LNCaP clone FGC (cell line): ENCODE data around the gene MAP3K15.
A peak's percentile ranks its signal among the peaks of the same experiment; 100 is the strongest.

Experiments used
- DNase-seq: peaks from one replicate; pipeline ENCODE4 v3.0.0-alpha.2; 2011; ENCODE audit warnings: low read depth
- H3K4me3 ChIP-seq: 2 replicates; pipeline ENCODE4 v1.5.1; 2011; ENCODE audit warnings: mild to moderate bottlenecking, low read depth, low read length, control low read depth
- TF ChIP-seq, protein P1 (sequence below): IDR thresholded peaks from 2 replicates; pipeline ENCODE4 v1.5.1; 2012; ENCODE audit warnings: mild to moderate bottlenecking; ENCODE audit not compliant: control insufficient read depth, insufficient read depth; ENCODE audit errors: extremely low read depth

MAP3K15 gene, protein sequence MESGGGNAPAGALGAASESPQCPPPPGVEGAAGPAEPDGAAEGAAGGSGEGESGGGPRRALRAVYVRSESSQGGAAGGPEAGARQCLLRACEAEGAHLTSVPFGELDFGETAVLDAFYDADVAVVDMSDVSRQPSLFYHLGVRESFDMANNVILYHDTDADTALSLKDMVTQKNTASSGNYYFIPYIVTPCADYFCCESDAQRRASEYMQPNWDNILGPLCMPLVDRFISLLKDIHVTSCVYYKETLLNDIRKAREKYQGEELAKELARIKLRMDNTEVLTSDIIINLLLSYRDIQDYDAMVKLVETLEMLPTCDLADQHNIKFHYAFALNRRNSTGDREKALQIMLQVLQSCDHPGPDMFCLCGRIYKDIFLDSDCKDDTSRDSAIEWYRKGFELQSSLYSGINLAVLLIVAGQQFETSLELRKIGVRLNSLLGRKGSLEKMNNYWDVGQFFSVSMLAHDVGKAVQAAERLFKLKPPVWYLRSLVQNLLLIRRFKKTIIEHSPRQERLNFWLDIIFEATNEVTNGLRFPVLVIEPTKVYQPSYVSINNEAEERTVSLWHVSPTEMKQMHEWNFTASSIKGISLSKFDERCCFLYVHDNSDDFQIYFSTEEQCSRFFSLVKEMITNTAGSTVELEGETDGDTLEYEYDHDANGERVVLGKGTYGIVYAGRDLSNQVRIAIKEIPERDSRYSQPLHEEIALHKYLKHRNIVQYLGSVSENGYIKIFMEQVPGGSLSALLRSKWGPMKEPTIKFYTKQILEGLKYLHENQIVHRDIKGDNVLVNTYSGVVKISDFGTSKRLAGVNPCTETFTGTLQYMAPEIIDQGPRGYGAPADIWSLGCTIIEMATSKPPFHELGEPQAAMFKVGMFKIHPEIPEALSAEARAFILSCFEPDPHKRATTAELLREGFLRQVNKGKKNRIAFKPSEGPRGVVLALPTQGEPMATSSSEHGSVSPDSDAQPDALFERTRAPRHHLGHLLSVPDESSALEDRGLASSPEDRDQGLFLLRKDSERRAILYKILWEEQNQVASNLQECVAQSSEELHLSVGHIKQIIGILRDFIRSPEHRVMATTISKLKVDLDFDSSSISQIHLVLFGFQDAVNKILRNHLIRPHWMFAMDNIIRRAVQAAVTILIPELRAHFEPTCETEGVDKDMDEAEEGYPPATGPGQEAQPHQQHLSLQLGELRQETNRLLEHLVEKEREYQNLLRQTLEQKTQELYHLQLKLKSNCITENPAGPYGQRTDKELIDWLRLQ (N-terminal part only)

DNA sequence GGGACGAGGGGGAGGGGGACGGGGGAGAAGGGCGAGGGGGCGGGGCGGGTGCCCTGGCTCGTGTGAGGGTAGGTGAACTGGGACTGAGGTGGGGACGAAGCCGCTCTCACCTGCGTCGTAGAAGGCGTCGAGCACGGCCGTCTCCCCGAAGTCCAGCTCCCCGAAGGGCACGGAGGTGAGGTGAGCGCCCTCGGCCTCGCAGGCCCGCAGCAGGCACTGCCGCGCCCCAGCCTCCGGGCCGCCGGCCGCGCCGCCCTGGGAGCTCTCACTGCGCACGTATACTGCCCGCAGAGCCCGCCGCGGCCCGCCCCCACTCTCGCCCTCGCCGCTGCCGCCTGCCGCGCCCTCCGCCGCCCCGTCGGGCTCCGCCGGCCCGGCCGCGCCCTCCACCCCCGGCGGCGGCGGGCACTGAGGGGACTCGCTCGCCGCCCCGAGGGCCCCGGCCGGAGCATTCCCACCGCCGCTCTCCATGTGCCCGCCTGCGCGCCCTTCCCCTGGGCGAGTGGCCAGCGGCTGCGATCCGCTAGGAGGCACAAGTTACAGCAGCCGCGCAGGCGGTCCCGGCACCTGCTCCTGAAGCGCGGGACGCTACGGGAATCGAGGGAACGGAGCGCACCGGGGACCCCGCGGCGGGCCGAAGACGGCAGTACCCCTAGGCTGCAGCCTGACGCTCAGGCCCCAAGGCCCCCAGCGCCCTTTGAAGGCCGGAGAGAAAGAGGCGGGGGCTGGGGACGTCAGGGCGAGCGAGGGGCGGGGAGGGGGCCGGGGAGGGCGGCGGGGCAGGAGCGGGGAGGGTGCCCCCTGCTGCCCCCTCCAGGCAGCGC is at the start of gene MAP3K15:
Gene MAP3K15 (minus strand): TSS at position 718 of the 824 bp plus-strand sequence. CDS start 247 bp downstream, at position 471.
- TF ChIP-seq, protein P1, sequence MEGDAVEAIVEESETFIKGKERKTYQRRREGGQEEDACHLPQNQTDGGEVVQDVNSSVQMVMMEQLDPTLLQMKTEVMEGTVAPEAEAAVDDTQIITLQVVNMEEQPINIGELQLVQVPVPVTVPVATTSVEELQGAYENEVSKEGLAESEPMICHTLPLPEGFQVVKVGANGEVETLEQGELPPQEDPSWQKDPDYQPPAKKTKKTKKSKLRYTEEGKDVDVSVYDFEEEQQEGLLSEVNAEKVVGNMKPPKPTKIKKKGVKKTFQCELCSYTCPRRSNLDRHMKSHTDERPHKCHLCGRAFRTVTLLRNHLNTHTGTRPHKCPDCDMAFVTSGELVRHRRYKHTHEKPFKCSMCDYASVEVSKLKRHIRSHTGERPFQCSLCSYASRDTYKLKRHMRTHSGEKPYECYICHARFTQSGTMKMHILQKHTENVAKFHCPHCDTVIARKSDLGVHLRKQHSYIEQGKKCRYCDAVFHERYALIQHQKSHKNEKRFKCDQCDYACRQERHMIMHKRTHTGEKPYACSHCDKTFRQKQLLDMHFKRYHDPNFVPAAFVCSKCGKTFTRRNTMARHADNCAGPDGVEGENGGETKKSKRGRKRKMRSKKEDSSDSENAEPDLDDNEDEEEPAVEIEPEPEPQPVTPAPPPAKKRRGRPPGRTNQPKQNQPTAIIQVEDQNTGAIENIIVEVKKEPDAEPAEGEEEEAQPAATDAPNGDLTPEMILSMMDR: peak; percentile 20; the same call in 1 of the 2 replicates
- no peak within 1 kb of the TSS for H3K4me3 ChIP-seq
- DNase-seq: no peak

DNA sequence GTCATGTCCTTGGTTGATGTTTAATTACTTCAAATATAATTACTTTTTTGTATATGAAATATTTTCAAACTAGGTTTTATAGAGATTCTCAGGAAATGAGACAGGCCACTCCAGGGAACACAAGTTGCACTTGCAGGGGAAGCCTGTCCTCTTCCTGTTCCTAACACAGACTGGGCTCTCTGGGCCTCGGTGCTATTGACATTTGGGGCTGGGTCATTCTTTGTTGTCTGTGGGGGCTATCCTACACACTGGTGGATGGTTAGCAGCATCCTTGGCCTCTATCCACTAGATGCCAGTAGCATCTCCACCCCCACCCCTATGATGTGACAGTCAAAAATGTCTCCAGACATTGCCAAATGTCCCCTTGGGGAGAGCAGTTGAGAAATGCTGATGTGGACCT is 49.3 kb upstream of the MAP3K15 start:
- H3K4me3 ChIP-seq: no peak overlapping the region
- no peak for DNase-seq
- TF ChIP-seq, protein P1: no peak

DNA sequence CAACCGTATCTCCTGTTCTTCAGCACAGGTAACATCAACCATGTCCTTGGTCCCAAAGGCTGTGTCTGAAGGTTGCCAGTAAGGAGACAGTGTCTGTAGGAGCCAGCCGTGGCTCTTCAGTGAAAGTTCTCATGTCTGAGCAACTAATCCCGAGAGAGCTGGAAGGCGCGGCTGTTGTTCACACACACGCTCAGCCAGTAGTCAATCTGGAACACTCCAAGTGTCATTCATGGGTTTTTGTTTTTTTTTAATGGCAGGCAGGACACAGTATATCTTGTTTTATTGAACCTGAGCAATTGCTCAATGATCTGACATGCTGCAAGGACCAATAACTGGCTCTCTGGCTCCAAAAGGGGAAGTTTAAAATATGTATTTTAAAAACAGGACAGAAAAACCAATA is 48.4 kb upstream of the MAP3K15 start:
- TF ChIP-seq, protein P1: no peak
- DNase-seq: no peak
- H3K4me3 ChIP-seq: no peak overlapping the region

DNA sequence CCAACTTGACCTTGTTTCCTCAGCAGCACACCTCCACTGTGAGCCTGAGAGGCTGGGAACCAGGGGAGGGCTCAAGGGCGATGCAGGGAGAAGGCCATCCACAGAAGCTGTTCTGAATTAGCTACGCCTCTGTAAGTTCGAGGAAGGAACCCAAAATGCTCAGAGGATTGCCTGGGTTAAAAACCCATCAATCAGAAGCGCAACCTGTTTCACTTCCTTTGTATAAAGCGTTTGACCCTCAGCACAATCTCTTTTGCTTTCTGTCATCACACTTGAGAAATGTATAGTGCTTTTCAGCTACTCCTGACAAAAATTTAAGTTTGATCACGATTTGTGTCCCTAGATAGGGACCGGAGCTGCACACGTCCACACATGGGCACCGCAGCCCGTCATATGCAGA is 48.0 kb upstream of the MAP3K15 start:
- H3K4me3 ChIP-seq: no peak overlapping the region
- TF ChIP-seq, protein P1: no peak
- DNase-seq: no peak

DNA sequence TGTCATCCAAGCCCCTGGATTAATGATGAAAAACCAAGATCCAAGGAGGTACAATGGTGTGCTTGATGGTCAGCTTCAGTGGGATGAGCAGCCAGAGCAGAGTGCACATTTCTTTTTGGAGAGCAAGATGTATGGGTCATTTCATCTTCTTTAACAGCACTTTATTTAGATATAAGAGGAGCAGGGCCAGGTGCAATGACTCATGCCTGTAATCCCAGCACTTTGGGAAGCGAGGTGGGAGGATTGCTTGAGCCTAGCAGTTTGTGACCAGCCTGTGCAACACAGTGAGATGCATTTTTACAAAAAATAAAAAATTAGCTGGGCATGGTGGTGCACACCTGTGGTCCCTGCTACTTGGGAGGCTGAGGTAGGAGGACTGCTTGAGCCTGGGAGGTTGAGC is 45.3 kb upstream of the MAP3K15 start:
- TF ChIP-seq, protein P1: no peak
- DNase-seq: no peak
- no peak overlapping the region for H3K4me3 ChIP-seq

DNA sequence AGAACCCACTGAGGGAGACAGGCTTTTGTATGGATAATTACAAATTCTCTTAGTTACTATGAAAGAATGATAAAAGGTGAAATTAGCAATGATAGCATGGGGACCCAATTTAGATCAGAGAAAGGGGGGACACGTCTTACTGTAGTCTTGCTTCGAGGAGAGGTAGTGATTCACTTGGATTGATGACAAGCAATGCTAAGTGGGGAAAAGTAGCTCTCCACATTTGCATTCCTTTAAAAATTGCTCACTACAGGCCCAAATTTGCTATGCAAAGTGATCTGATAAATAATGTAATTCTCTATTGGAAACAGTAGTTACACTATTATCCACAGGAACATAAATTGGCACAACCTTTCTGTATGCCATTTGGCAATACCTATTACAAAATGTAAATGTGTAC is 42.5 kb upstream of the MAP3K15 start:
- TF ChIP-seq, protein P1: no peak
- no peak for DNase-seq

More for the DNA sequence above, 42.5 kb upstream of the MAP3K15 start:
- no peak overlapping the region for H3K4me3 ChIP-seq
